PC-9 (cell line): Measurements from ENCODE around the gene FCF1. TPM values are rescaled to one million over a fixed set of nuclear protein-coding genes. Genes with fewer than 3 reads are reported as not detected.

Experiments used
- BruUV-seq: library from RNA; stranded (reverse); fragments of 400-500 nt; replicated peaks from 2 replicates; lab custom pipeline; 2021; lab: Mats Ljungman, UMichigan
- CTCF ChIA-PET: fragments of 300-600 bp; sonication (Branson Sonifier 250); formaldehyde crosslinking; loops from one replicate; lab custom pipeline; 2022; ENCODE audit warnings: antibody characterized with exemption; lab: Charles Lee
- POLR2A ChIA-PET: fragments of 300-600 bp; sonication (Branson Sonifier 250); formaldehyde crosslinking; loops from one replicate; lab custom pipeline; 2022; ENCODE audit warnings: antibody characterized with exemption; ENCODE audit not compliant: unreplicated experiment; lab: Charles Lee
- DNase-seq, 2 experiments: peaks; one replicate each; pipeline versions ENCODE4 v3.0.0 to v3.0.0-alpha.2; 2015 to 2022; ENCODE audit warnings: mixed read lengths in 1 of 2
- H2AFZ ChIP-seq: fragments of 200-600 bp; sonication (generic); 2 replicates; pipeline ENCODE4 v1.8.1; 2017; ENCODE audit warnings: antibody characterized with exemption
- H3F3A ChIP-seq: fragments of 200-600 bp; sonication (generic); 2 replicates; pipeline ENCODE4 v1.8.1; 2017; ENCODE audit warnings: antibody characterized with exemption, mild to moderate bottlenecking, low read depth; ENCODE audit not compliant: insufficient read depth
- H3K27ac ChIP-seq: fragments of 200-600 bp; sonication (generic); 2 replicates; pipeline ENCODE4 v1.6.1; 2016; ENCODE audit warnings: mixed run types
- H3K27me3 ChIP-seq: fragments of 200-600 bp; sonication (generic); 2 replicates; pipeline ENCODE4 v1.6.1; 2016; ENCODE audit warnings: low read depth, mixed run types; ENCODE audit not compliant: insufficient read depth
- H3K36me3 ChIP-seq: fragments of 200-600 bp; sonication (generic); 2 replicates; pipeline ENCODE4 v1.6.1; 2016; ENCODE audit warnings: low read depth, mixed run types
- H3K4me1 ChIP-seq: fragments of 200-600 bp; sonication (generic); replicated peaks from 2 replicates; pipeline ENCODE4 v1.6.1; 2016; ENCODE audit warnings: mixed run types; ENCODE audit not compliant: insufficient read depth
- H3K4me2 ChIP-seq: fragments of 200-600 bp; sonication (generic); 2 replicates; pipeline ENCODE4 v1.6.1; 2017; ENCODE audit warnings: mixed run types
- H3K4me3 ChIP-seq: fragments of 200-600 bp; sonication (generic); 2 replicates; pipeline ENCODE4 v1.6.1; 2016; ENCODE audit warnings: mixed run types
- H3K79me2 ChIP-seq: fragments of 200-600 bp; sonication (generic); 2 replicates; pipeline ENCODE4 v1.6.1; 2017; ENCODE audit warnings: low read depth, mixed run types
- H3K9me2 ChIP-seq: fragments of 200-600 bp; sonication (generic); 2 replicates; pipeline ENCODE4 v1.8.1; 2017; ENCODE audit warnings: mild to moderate bottlenecking; ENCODE audit not compliant: insufficient read depth
- H3K9me3 ChIP-seq: fragments of 200-600 bp; sonication (generic); 2 replicates; pipeline ENCODE4 v1.8.1; 2016; ENCODE audit warnings: low read depth; ENCODE audit not compliant: insufficient read depth
- H4K20me1 ChIP-seq: fragments of 200-600 bp; sonication (generic); 2 replicates; pipeline ENCODE4 v1.8.1; 2017; ENCODE audit not compliant: insufficient read depth
- CTCF ChIP-seq: fragments of 200-600 bp; sonication (generic); conservative IDR thresholded peaks from 2 replicates; pipeline ENCODE4 v1.6.1; 2017; ENCODE audit warnings: mixed run types, antibody characterized with exemption, mild to moderate bottlenecking, moderate library complexity
- EZH2 ChIP-seq: fragments of 200-600 bp; sonication (generic); IDR thresholded peaks from 2 replicates; pipeline ENCODE4 v1.8.0; 2017; ENCODE audit warnings: antibody characterized with exemption, low read depth
- intact Hi-C: fragments of 100-400 bp; cut with micrococcal nuclease; formaldehyde crosslinking; loops from one replicate; pipeline ENCODE4 v1.10.0; 2022; ENCODE audit not compliant: unreplicated experiment
- total RNA-seq: library from RNA; stranded (reverse); gene quantifications from 2 replicates; pipeline ENCODE4 v1.2.3, GENCODE V29; 2021

Gene FCF1
- total RNA-seq, 1 experiment from 2014 or later = 191 TPM

GRCh38 chr14:74691456-74691855 lies 21.5 kb upstream of the FCF1 start:
- TF ChIP-seq EZH2 (no peak), CTCF (no peak)
- CTCF ChIA-PET = no interaction called here
- Histone ChIP-seq H3K27ac (no peak overlapping the region), H4K20me1 (peaks cover 34% of the 10 kb centered on the region), H3K4me1 (no peaks in the 10 kb centered on the region), H3K9me2 (no peaks in the 10 kb centered on the region), H3K4me3 (no peak overlapping the region), H3K79me2 (peaks cover 38% of the 10 kb centered on the region), H3K27me3 (no peaks in the 10 kb centered on the region), H2AFZ (no peak overlapping the region), H3K9me3 (no peaks in the 10 kb centered on the region), H3K36me3 (peaks cover 36% of the 10 kb centered on the region), H3F3A (no peaks in the 10 kb centered on the region), H3K4me2 (no peak overlapping the region)
- DNase-seq = no peak
- POLR2A ChIA-PET = no interaction called here
- BruUV-seq = no TSS peak
- intact Hi-C loops = no loop called here

DNA sequence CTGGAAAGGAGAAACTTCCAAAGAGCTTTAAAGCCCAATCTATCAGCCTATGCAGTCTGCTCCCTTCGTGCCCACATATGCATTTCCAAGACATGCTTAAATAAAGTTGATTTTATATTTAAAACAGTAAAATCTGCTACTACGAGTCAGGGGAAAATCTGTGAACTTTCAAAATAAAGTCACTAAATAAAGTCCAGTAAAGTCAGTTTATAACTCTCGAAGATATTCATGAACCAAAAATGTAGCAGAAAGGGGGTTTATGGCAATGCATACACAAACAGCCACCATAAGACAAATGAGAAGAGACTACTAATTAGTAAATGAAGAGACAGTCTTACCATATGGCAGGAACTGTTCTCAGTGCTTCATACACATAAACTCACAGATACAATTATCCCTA lies 19.8 kb upstream of the FCF1 start:
- Histone ChIP-seq H3K79me2 (peaks cover 51% of the 10 kb centered on the region), H3K36me3 (peaks cover 36% of the 10 kb centered on the region), H3F3A (no peaks in the 10 kb centered on the region; the same call in 1 of the 2 replicates), H3K4me3 (no peak overlapping the region), H4K20me1 (peaks cover 45% of the 10 kb centered on the region), H3K9me2 (no peaks in the 10 kb centered on the region), H3K27ac (no peak overlapping the region), H3K27me3 (no peaks in the 10 kb centered on the region), H2AFZ (no peak overlapping the region), H3K9me3 (no peaks in the 10 kb centered on the region), H3K4me1 (no peaks in the 10 kb centered on the region), H3K4me2 (no peak overlapping the region)
- TF ChIP-seq EZH2 = no peak
- TF ChIP-seq CTCF = no peak
- CTCF ChIA-PET = no interaction called here
- DNase-seq = no peak
- BruUV-seq = no TSS peak
- POLR2A ChIA-PET = no interaction called here
- intact Hi-C loops = no loop called here

GRCh38 chr14:74695406-74695805 lies 17.5 kb upstream of the FCF1 start:
- H3K9me2 ChIP-seq = no peaks in the 10 kb centered on the region
- no peaks in the 10 kb centered on the region; the same call in 1 of the 2 replicates for H3F3A ChIP-seq
- H3K4me1 ChIP-seq = no peaks in the 10 kb centered on the region
- H3K4me2 ChIP-seq = no peak overlapping the region
- H3K4me3 ChIP-seq = no peak overlapping the region
- ChIA-PET POLR2A (interaction anchor here (0.5 kb wide), 1 partner anchor 107 kb away, joined by 5 read pairs; no protein-coding TSS in a partner anchor), CTCF (interaction anchor here (0.5 to 0.6 kb wide), 2 partner anchors 37 to 112 kb away, joined by 3 read pairs; no protein-coding TSS in a partner anchor)
- no TSS peak for BruUV-seq
- no peak overlapping the region for H3K27ac ChIP-seq
- no peak for DNase-seq
- intact Hi-C loops = no loop called here
- H3K79me2 ChIP-seq = peaks cover 62% of the 10 kb centered on the region
- TF ChIP-seq EZH2 = no peak
- no peak for TF ChIP-seq CTCF
- H4K20me1 ChIP-seq = peaks cover 50% of the 10 kb centered on the region
- H3K9me3 ChIP-seq = no peaks in the 10 kb centered on the region
- H2AFZ ChIP-seq = no peak overlapping the region
- H3K36me3 ChIP-seq = peaks cover 29% of the 10 kb centered on the region
- no peaks in the 10 kb centered on the region for H3K27me3 ChIP-seq
